ENCODE results near the gene NRXN3. TPM values are rescaled to one million over a fixed set of nuclear protein-coding genes. Genes with fewer than 3 reads are reported as not detected.
A peak's percentile ranks its signal among the peaks of the same experiment; 100 is the strongest.

The NRXN3 gene
- total RNA-seq, 1 donor from 2014 or later: 4.1 TPM

DNA sequence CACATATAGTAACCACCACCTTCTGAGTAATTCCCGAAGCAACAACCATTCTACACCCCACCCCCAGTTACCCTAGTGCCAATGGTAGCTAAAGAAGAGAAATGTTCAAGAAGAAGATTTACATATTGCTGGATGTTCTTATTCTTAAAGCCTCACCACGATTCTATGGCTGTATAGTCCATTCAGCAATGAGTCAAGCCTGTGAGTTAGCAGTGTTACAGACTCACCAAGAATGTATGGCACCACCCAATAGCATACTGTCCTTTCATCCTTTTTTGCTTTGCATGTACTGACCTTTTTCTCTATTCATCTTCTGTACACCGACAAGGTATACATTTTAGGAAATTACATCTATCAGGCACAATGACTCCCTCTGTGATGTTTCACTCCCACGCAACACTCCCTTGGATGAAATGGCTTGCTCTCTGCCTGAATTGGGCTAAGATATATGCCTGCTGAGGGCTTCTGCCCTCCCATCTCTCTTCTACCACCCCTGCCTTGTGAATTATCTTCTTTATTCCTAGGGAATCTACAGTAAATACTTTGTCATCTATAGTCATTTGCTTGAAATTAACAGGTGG is 1095.3 kb downstream of the NRXN3 start:
- DNase-seq (ENCODE audit: low spot score): no peak
- intact Hi-C loops (cut with DNase I): no loop called here

DNA sequence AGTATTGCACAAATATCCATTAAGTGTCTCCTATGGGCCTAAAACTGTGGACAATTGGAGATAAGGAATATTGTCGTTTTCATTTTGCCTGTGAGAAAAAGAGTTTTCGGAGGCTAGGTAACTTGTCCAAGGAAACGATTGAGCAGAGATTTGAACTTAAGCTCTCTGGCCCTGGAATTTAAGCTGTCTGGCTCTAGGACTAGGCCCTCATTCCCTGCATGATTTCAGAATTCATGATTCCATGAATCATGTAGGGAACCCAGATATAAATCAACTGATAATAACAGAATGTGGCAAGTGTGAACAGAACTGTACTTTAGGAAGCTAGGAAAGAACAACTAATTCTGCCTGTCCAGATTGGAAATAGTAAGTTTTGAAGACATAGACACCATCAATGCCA is 1100.2 kb downstream of the NRXN3 start:
- no peak for DNase-seq (ENCODE audit: low spot score)
- intact Hi-C loops (cut with DNase I): no loop called here

- no peak for DNase-seq (ENCODE audit: low spot score)
- intact Hi-C loops (cut with DNase I): no loop called here
Measured at GRCh38 chr14:79271122-79271521, 1100.9 kb downstream of the NRXN3 start.

- DNase-seq (ENCODE audit: low spot score): no peak
- intact Hi-C loops (cut with DNase I): no loop called here
Measured at GRCh38 chr14:79274641-79275291, 1104.6 kb downstream of the NRXN3 start.

DNA sequence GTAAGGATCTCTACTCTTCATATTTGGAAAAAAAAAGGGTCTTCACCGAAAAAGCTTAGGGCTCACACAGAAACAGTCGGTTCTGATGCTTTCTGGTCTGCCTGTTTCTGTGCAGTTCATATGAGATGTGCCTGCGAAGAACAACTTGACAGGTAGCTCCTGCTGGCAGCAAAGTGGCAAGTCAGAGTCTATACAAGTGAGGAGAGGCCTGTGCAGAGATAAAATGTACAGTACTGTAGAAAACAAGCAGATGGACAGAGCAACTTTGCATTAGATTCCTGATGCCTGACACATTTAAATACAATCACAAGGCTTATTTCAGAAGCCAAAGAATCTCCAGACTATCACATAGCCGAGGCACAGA is 1105.1 kb downstream of the NRXN3 start:
- DNase-seq (ENCODE audit: low spot score): no peak
- intact Hi-C loops (cut with DNase I): no loop called here

- no peak for DNase-seq (ENCODE audit: low spot score)
- intact Hi-C loops (cut with DNase I): no loop called here
Measured at GRCh38 chr14:79278286-79278797, 1108.2 kb downstream of the NRXN3 start.

- intact Hi-C loops (cut with DNase I): no loop called here
- DNase-seq (ENCODE audit: low spot score): peak; percentile 80
Measured at GRCh38 chr14:79278798-79279644, 1108.8 kb downstream of the NRXN3 start.

DNA sequence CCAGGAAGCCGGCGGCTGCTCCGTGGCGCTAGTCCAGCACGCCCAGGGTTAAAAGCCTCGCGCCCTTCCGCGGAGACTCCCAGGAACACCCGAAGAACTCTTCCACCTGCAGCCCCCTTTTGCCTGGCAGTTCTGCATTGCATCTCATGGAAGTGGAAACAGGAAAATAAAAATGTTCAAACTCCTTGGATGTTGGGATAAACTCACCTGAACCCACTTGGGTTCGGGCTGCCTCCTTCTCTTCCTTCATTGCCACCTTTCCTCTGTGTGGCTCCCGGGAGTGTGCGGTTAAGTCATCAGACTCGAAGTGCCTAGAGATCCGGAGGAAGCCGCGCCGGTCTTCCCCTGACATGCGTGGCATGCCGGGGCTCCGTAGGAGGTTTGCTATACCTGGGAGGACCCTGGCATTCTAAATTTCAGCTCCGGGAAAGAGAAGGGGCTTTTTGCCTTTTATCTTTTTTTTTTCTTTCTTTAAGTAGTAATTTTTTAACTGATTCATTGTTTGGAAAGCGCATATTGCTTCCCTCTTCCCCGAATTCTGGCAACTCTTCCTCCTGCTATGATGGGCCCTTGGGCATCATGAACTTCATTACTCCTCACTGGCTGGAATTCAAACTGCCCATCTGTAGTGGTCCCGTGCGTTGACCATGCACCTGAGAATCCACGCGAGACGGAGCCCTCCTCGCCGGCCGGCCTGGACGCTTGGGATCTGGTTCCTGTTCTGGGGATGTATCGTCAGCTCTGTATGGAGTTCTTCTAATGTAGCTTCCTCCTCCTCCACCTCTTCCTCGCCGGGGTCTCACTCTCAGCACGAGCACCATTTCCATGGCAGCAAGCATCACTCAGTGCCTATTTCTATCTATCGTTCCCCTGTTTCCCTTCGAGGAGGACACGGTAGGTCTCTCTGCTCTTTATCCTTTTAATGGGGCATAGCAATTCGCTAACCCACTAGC is 1109.7 kb downstream of the NRXN3 start:
- no peak for DNase-seq (ENCODE audit: low spot score)
- intact Hi-C loops (cut with DNase I): no loop called here

DNA sequence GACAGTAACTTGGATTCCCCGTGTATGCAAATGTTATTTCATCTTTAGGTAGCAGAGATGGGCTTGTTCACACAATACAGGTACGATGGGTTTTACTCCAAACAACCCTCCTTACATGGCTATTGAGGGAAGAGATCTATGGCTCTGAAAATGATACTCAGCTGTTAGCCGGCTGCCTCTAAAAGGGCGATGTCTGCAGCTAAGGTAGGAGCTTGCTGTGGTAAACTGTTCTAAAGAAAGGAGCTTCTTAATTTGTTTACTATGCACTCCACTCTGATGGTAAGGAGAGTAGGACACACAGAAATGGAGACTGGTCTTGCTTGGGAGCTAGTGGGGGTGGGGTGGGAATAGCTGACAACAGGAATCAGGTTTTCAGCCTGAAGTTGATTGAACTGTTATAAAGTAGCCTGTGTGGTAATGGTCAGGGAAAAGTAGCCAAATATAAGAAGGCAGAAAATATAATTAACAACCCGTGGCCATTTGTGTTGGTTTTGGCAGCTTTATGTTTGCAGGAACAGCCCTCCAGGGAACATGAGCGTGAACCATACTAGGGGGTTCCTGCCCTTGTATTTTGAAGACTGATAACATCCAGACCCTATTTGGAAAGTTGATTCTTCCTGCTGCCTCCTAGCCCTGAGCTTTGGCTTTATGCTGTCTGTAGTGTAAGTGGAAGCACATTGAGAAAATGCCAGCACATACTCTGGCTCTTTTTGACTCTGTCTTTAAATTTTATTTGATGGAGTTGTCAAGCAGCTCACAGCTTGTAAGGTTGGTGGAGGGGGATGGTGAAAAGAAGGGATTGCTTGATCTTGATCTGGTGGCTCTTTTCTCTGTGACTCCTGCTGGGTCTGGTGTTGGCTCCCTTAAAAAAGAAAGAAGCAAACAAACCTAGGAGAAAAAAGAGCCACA is 1111.3 kb downstream of the NRXN3 start:
- no peak for DNase-seq (ENCODE audit: low spot score)
- intact Hi-C loops (cut with DNase I): no loop called here

DNA sequence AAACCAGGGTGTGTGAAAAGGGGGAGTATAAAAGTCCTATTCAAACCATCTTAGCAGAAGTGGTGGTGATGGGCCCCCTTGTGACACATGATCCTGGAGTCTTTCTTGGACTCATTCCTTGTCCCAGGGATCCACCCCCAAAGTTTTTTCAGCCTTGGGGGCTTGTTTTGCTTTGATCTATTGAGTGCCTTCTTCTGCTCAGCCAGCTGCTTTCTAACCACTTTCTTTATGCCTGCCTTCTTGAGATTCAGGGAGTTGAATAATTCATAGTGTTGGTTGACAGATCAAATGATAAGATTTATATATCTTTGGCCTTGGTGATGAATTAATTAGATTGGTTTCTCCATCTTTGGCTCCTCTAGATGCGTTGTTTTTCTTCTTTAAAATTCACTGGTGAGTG is 1114.4 kb downstream of the NRXN3 start:
- DNase-seq (ENCODE audit: low spot score): no peak
- intact Hi-C loops (cut with DNase I): no loop called here

DNA sequence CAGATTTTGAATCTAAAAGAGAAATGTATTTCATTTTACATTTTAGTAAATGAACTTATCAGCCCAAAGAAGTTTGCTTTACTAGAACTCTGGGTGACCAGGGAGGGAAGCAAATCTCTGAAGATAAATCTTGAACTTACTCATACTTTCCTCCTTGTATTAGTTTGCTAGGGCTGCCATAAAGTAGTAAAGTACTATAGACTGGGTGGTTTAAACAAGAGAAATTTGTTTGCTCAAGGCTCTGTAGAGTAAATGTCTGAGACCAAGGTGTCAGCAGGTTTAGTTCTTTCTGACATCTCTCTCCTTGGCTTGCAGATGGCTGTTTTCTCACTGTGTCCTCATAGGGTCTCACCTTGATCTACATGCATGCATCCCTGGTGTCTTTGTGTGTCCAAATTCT is 1115.1 kb downstream of the NRXN3 start:
- intact Hi-C loops (cut with DNase I): no loop called here
- DNase-seq (ENCODE audit: low spot score): no peak

GRCh38 chr14:79287976-79288375 is 1117.8 kb downstream of the NRXN3 start:
- DNase-seq (ENCODE audit: low spot score): no peak
- intact Hi-C loops (cut with DNase I): no loop called here

GRCh38 chr14:79293482-79294177 is 1123.5 kb downstream of the NRXN3 start:
- intact Hi-C loops (cut with DNase I): no loop called here
- DNase-seq (ENCODE audit: low spot score): no peak

DNA sequence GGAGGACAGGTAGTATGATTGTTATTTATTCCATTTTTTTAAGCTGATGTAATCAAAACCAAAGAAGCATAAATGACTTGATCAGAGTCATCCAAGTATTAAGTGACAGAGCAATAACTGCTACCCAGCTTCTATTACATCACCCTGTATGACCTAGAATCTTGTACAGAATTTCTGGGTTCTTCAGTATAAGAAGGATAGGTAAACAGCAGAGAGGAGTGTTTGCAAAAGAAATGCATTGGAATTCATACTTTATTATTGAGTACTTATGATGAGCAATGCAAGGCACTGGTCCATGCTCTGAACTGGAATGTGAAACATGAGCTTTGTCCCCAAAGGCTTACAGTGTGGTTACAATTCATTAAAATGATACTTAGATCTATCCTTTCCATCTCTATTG is 1124.3 kb downstream of the NRXN3 start:
- intact Hi-C loops (cut with DNase I): no loop called here
- no peak for DNase-seq (ENCODE audit: low spot score)

DNA sequence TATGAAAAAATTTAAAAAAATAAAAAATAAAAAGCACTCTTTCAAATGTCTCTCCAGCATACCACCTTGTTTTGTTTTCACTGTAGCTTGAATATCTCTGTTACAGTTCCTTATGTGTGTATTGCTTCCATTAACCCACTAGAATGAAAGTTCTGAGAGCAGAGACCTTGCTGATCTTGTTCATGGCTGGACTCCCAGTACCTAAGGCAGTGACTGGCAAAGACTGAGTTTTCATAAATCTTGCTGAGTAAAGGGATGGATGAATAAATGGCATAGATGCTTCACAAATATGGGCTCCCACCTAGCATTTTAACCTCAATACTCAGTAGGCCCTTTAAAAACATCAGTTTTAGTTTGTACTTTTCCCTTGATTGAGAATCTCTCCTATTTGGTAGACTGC is 1125.2 kb downstream of the NRXN3 start:
- no peak for DNase-seq (ENCODE audit: low spot score)
- intact Hi-C loops (cut with DNase I): no loop called here

DNA sequence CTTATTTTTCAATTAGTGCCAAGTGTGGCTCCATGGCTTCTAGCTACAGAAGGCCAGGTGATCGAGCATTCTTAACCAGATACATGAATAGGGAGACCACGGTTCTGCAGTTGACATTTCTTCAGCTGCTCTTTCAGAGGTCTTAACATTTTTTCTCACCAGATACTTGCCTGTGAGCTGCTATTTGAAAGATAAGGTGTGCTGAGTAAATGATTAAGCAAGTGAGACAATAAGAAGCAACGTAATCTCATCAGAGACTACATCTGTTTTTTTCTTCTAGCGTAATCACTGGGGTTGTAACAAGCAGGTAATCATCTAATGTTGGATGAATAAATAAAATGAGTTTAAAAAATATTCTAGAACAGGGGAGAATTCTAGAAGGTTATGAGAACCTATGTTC is 1128.2 kb downstream of the NRXN3 start:
- no peak for DNase-seq (ENCODE audit: low spot score)
- intact Hi-C loops (cut with DNase I): no loop called here

DNA sequence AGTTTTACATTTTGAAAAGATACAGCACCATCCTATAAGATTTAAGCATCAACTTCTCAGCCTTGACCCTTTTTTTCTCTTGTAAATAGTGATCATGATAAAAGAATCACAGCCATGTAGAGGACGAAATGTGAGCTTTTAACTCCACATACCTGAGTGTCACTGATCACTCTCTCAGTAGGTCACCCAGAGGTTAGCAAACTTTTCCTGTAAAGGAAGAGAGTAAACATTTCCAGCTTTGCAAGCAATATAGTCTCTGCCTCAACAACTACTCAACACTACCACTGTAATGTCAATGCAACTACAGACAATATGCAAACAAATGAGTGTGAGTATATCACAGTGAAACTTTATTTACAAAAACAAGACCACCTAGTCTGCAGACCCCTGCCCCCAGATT is 1129.0 kb downstream of the NRXN3 start:
- no peak for DNase-seq (ENCODE audit: low spot score)
- intact Hi-C loops (cut with DNase I): no loop called here

DNA sequence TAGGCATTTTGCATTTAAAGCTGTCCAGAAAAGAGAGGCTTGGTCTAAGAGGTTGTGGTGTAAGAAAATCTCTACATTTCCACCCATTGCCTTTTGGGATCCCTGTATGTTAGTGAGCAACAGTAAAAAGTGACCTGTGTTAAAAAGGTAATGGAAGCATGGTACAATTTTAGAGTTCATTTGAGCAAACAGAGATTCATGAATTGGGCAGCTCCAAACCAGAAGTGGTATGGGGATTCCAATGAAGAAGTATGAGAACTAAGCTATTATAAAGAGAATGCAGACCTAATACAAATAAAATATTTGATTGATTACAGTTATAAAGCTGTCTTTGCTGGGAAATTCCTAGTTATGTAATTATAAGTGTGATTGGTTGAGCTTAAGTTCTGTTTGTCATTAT is 1134.1 kb downstream of the NRXN3 start:
- DNase-seq (ENCODE audit: low spot score): no peak
- intact Hi-C loops (cut with DNase I): no loop called here
